Breast epithelium (tissue), 4 donors: ENCODE results near the gene ITPKC. TPM values are rescaled to one million over a fixed set of nuclear protein-coding genes. Genes with fewer than 3 reads are reported as not detected.

Experiments
- DNase-seq, 2 donors: peaks; one replicate each; pipeline ENCODE4 v3.0.0-alpha.2; 2019; ENCODE audit warnings: low spot score in 2 of 2
- H3K27ac ChIP-seq, 2 donors: fragments of 200-600 bp; sonication (generic) in 1 of 2; one replicate each; pipeline ENCODE4 v1.5.1; 2016 to 2019; ENCODE audit warnings: mild to moderate bottlenecking in 1 of 2
- H3K27me3 ChIP-seq, 2 donors: fragments of 200-600 bp; sonication (generic) in 1 of 2; one replicate each; pipeline versions ENCODE4 v1.5.1 to v1.6.0; 2017 to 2019; ENCODE audit warnings: control low read depth in 1 of 2, mild to moderate bottlenecking in 1 of 2
- H3K36me3 ChIP-seq: fragments of 200-600 bp; one replicate; pipeline ENCODE4 v1.5.1; 2019
- H3K4me1 ChIP-seq, 2 donors: fragments of 200-600 bp; sonication (generic); one replicate each; pipeline ENCODE4 v1.5.1; 2016 to 2019; ENCODE audit warnings: control low read depth in 1 of 2
- H3K4me3 ChIP-seq, 3 donors: fragments of 200-600 bp; sonication (generic); 1 replicate in 2 of 3; 2 replicates in 1 of 3; pipeline ENCODE4 v1.5.1; 2016 to 2019; ENCODE audit warnings: mild to moderate bottlenecking in 3 of 3, moderate library complexity in 2 of 3
- H3K9me3 ChIP-seq, 2 donors: fragments of 200-600 bp; sonication (generic) in 1 of 2; one replicate each; pipeline ENCODE4 v1.5.1; 2016 to 2019; ENCODE audit warnings: control low read depth in 1 of 2
- POLR2A ChIP-seq: fragments of 450-650 bp; IDR thresholded peaks from one replicate; pipeline ENCODE4 v1.6.1; 2016; ENCODE audit warnings: antibody characterized with exemption, mild to moderate bottlenecking, moderate library complexity
- POLR2AphosphoS5 ChIP-seq, 3 donors: sonication (generic); formaldehyde crosslinking; IDR thresholded peaks; one replicate each; pipeline ENCODE4 v1.6.1; 2017; ENCODE audit warnings: antibody characterized with exemption in 3 of 3
- intact Hi-C: fragments of 100-400 bp; cut with DNase I; formaldehyde crosslinking; loops from one replicate; pipeline ENCODE4 v1.15.1; 2023; ENCODE audit warnings: low total_unique reads
- total RNA-seq, 3 donors: library from RNA; depleted of rRNA; stranded (reverse); fragments of >200 nt; gene quantifications; one replicate each; pipeline ENCODE4 v1.1.0, GENCODE V29; 2016
- TF ChIP-seq, protein P1 (sequence below), 3 donors: fragments of 450-650 bp; IDR thresholded peaks; one replicate each; pipeline ENCODE4 v1.5.1; 2016 to 2017; ENCODE audit warnings: antibody characterized with exemption in 3 of 3, mild to moderate bottlenecking in 3 of 3, moderate library complexity in 3 of 3

The ITPKC gene
- total RNA-seq, 3 donors from 2014 or later = 41.8 to 71.6 (median 55.1) TPM

- Histone ChIP-seq H3K27me3 (no peaks in the 10 kb centered on the region), H3K27ac (peak overlapping the region; percentile 94 to 99), H3K4me1 (peaks cover 0 to 15% of the 10 kb centered on the region in 2 donors), H3K9me3 (no peaks in the 10 kb centered on the region), H3K4me3 (peak overlapping the region; percentile 86 to 94 (median 91)), H3K36me3 (no peaks in the 10 kb centered on the region)
- peak; percentile 49 to 55 for DNase-seq
- no peak for TF ChIP-seq POLR2A
- TF ChIP-seq POLR2AphosphoS5 (IDR thresholded peaks at IDR 0.05) = no peak
- TF ChIP-seq, protein P1, sequence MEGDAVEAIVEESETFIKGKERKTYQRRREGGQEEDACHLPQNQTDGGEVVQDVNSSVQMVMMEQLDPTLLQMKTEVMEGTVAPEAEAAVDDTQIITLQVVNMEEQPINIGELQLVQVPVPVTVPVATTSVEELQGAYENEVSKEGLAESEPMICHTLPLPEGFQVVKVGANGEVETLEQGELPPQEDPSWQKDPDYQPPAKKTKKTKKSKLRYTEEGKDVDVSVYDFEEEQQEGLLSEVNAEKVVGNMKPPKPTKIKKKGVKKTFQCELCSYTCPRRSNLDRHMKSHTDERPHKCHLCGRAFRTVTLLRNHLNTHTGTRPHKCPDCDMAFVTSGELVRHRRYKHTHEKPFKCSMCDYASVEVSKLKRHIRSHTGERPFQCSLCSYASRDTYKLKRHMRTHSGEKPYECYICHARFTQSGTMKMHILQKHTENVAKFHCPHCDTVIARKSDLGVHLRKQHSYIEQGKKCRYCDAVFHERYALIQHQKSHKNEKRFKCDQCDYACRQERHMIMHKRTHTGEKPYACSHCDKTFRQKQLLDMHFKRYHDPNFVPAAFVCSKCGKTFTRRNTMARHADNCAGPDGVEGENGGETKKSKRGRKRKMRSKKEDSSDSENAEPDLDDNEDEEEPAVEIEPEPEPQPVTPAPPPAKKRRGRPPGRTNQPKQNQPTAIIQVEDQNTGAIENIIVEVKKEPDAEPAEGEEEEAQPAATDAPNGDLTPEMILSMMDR (IDR thresholded peaks at IDR 0.05) = no peak
- intact Hi-C loops = no loop called here
Observed at GRCh38 chr19:40717325-40717879, 490 bp downstream of the ITPKC start.

DNA sequence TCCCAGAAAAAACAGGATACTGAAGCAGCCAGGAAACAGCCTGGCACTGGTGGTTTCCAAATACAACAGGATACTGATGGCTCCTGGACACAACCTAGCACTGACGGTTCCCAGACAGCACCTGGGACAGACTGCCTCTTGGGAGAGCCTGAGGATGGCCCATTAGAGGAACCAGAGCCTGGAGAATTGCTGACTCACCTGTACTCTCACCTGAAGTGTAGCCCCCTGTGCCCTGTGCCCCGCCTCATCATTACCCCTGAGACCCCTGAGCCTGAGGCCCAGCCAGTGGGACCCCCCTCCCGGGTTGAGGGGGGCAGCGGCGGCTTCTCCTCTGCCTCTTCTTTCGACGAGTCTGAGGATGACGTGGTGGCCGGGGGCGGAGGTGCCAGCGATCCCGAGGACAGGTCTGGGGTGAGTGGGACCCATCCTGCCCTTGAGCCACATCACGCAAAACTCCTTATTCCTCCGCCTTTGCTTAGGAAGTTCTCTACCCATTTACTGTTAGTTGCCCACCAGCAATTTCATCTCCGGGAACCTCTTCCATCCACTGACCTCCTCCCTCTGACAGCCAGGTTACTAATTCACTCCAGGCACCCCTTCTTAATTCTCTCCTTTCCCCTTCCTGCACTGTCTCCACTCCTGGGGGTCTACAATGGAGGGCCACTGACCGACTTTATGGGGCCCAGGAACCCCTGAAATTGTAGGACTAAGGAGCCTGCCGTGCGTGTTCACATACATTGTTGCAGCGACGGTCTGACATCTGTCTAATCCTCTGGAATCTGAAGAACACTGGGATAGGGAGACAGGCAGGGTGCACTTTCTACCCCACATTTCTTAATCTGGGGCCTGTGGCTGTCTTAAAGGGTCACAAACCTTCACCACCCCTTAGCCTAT lies 1.2 kb downstream of the ITPKC start:
- H3K27ac ChIP-seq = peak overlapping the region; percentile 94 to 99
- no peaks in the 10 kb centered on the region for H3K36me3 ChIP-seq
- H3K4me3 ChIP-seq = peak overlapping the region; percentile 86 to 94 (median 91)
- DNase-seq = peak; percentile 58 to 63
- H3K4me1 ChIP-seq = peaks cover 0 to 15% of the 10 kb centered on the region in 2 donors
- H3K9me3 ChIP-seq = no peaks in the 10 kb centered on the region
- TF ChIP-seq POLR2A (no peak), POLR2AphosphoS5 (IDR thresholded peaks at IDR 0.05) (peak in 1 of 3 donors; percentile 35)
- intact Hi-C loops = no loop called here
- H3K27me3 ChIP-seq = no peaks in the 10 kb centered on the region

DNA sequence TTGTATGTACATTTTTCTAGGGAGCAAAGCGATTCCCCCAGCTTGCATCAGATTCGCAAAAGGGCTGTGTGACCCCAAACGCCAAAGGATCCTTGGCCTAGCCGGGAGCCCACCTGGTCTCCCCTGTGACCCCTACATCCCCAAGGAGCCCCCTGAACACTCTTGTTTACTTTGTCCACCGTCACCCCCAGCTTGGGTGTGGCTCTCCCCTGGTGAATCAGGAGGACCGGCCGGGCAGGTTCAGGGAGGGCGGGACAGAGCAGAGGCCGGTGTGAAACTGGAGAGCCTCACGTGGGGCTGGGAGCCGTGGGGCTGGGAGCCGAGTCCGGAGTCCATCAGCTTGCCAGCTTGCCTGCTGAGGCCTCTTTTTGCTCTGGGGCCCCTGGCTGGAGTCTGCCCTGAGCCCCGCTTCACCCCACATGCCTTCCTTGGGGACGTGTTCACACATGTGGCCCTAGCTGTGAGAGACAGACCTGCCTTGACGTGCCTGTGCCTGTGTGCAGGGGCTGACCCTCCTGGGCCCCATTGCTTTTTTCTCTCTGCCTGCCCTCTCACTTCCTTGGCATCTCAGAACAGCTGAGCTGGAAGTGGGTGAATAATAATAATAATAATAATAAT lies 2.0 kb downstream of the ITPKC start:
- Histone ChIP-seq H3K36me3 (no peaks in the 10 kb centered on the region), H3K27ac (peak overlapping the region; percentile 94 to 99), H3K4me3 (peak overlapping the region; percentile 86 to 94 (median 91)), H3K27me3 (no peaks in the 10 kb centered on the region), H3K9me3 (no peaks in the 10 kb centered on the region), H3K4me1 (peaks cover 0 to 15% of the 10 kb centered on the region in 2 donors)
- peak; percentile 89 to 91 for DNase-seq
- intact Hi-C loops = no loop called here
- TF ChIP-seq POLR2AphosphoS5 (IDR thresholded peaks at IDR 0.05) (peak; percentile 18 to 70 (median 37)), POLR2A (peak; percentile 53)
- TF ChIP-seq, protein P1 (IDR thresholded peaks at IDR 0.05) = no peak

DNA sequence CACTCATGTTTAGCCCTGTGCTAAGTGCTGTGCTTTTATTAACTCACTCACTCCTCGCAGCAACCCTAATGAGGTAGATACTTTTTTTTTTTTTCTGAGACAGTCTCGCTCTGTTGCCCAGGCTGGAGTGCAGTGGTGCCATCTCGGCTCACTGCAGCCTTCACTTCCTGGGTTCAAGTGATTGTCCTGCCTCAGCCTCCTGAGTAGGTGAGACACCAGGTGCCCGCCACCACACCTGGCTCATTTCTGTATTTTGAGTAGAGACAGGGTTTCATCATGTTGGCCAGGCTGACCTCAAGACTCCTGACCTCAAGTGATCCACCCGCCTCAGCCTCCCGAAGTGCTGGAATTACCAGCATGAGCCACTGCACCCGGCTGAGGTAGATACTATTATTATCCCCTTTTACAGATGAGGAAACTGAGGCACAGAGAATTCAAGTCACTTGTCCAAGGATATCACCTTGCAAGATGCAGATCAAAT lies 2.5 kb downstream of the ITPKC start:
- TF ChIP-seq POLR2AphosphoS5 (IDR thresholded peaks at IDR 0.05) (no peak), POLR2A (no peak)
- TF ChIP-seq, protein P1 (IDR thresholded peaks at IDR 0.05) = no peak
- Histone ChIP-seq H3K27me3 (no peaks in the 10 kb centered on the region), H3K36me3 (no peaks in the 10 kb centered on the region), H3K4me3 (peak overlapping the region; percentile 86 to 94 (median 91)), H3K4me1 (peaks cover 0 to 15% of the 10 kb centered on the region in 2 donors), H3K27ac (peak overlapping the region; percentile 94 to 99), H3K9me3 (no peaks in the 10 kb centered on the region)
- no peak for DNase-seq
- intact Hi-C loops = no loop called here

DNA sequence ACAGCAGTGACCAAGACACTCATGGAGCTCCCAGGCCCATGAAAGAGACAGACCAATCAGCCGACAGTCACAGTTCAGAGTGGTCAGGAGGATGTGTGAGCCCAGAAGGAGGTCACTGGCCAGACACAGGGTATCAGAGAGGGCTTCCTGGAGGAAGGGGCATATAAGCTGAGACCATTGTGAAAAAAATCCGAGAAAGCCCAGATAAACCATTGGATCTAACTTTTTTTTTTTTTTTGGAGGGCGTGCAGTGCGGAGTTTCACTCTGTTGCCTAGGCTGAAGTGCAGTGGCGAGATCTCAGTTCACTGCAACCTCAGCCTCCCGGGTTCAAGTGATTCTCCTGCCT lies 4.2 kb downstream of the ITPKC start:
- Histone ChIP-seq H3K4me1 (peaks cover 0 to 15% of the 10 kb centered on the region in 2 donors), H3K27me3 (no peaks in the 10 kb centered on the region), H3K27ac (peak overlapping the region; percentile 94 to 99), H3K36me3 (no peaks in the 10 kb centered on the region), H3K4me3 (peak overlapping the region; percentile 86 to 94 (median 91)), H3K9me3 (no peaks in the 10 kb centered on the region)
- no peak for TF ChIP-seq POLR2AphosphoS5 (IDR thresholded peaks at IDR 0.05)
- no peak for TF ChIP-seq POLR2A
- TF ChIP-seq, protein P1 (IDR thresholded peaks at IDR 0.05) = no peak
- no peak for DNase-seq
- intact Hi-C loops = no loop called here
